DMS114 treated with DMSO at 0.1 percent for 48 hours (cell line): ENCODE measurements around the gene TRANK1.

Experiments
- DNase-seq: peaks from one replicate; lab custom pipeline; 2025; ENCODE audit not compliant: unreplicated experiment; lab: John Stamatoyannopoulos, UW

TRANK1 gene

DNA sequence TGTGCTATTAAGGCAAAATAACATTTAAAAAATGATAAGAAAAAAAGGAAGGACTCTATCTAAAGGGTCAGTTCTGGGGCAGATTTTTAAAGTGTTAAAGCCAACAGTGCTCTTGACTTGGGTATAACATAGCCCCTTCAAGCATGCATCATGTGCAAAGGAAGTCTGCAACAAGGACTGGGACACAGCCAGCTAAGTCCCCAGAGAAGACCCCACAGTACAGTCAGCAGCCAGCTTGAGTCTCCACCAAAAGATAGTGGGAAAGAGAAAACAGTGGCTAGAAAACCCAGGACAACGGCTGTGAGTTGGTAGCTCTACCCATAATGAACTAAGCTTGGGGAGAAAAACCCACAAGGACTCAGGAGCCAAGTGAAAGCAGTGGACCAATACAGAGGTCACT, 94.1 kb downstream of the TRANK1 start:
- no peak for DNase-seq

GRCh38 chr3:36846406-36846805, 98.4 kb downstream of the TRANK1 start:
- no peak for DNase-seq

DNA sequence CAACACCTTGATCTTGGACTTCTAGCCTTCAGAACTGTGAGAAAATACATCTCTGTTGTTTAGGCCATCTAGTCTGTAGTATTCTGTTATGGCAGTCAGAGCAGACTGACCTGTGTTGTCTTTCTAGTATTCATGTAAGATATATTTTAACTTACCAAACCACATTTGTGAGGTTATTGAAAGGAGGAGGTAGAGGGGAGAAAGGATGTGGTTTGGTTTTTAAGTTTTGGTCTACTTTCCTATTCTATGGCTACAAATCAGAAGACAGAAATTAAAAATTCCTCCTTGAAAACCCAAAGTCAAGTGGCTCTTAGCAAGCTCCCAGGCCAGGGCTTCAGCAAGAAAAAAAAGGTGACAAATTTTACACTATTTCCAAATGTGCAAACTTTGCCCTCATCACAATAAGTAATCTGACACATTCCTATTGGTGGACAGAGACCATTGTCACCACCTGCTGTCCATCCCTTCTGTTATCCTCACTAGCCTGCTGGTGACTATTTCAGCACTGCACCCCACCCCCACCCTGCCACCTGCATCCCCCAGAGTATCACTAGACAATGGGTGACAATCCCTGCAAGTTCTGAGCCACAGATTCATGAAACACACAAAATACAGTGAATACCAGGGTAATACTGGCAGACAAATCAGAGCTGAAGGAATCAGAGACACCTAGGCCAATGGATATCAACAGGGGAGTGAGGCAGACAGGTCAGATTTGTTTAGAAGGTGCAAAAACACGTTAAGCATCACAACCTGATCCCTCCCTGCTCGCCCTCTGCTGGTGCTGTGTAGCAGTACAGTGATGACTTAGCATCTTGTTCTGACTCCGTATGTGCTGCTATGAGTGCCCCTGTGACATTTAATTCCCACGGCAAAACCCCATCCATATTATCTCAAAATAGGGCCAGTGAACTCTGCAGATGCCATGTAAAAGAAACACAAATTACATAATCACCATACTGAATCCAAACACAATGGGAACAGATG, 101.5 kb downstream of the TRANK1 start:
- DNase-seq, result no peak

GRCh38 chr3:36842275-36842674, 102.6 kb downstream of the TRANK1 start:
- DNase-seq, result no peak

DNA sequence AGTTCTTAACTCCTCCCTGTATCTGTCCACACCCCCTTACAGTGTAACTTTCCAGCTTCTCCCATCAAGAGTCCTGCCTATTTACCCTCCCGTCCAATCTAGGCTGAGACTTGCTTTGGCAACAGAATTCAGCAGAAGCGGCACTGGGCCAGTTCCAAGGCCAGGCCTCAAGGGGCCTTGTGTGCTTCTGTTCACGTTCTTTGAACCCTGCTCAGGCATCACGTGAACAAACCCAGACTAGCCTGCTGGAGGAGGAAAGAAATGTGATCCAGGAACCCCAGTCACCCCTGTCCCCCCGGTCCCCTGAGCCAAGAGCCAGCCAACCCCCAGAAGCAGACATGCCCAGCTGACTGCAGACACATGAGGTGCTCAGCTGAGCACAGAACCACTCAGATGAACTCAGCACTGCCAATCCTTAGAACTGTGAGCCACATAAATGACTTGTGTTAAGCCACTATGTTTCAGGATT, 104.4 kb downstream of the TRANK1 start:
- no peak for DNase-seq

GRCh38 chr3:36837089-36837488, 107.8 kb downstream of the TRANK1 start:
- DNase-seq, result no peak

DNA sequence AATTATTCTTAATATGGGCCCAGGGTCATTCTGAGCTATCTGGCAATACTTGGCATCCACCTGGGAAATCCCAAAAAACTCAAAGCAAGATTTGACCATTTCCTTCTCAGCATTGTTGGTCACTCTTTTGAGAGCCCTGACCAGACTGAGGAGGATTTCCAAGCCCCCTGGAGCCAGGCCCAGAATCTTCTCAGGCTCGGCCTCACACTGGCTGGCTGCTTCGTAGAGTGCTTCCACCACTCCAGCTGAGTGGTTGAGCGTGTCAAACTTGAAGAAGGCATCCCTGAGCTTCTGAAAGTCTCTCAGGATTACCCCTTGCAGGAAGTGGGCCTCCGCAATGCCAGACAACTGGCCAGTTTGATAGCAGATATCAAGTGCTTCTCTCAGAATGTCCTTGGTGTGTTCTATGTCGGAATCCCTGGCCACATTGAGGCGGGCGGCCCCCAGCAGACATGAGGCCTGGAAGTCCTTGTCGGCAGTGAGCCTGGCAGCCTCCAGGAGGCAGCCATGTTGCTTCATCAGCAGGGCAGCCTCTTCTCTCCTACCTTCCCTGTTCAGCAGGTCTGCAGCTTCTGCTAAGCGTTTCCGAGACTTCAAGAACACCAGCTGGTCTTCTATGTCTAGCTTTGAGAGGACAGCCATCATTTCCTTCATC, 111.6 kb downstream of the TRANK1 start:
- DNase-seq, result no peak

DNA sequence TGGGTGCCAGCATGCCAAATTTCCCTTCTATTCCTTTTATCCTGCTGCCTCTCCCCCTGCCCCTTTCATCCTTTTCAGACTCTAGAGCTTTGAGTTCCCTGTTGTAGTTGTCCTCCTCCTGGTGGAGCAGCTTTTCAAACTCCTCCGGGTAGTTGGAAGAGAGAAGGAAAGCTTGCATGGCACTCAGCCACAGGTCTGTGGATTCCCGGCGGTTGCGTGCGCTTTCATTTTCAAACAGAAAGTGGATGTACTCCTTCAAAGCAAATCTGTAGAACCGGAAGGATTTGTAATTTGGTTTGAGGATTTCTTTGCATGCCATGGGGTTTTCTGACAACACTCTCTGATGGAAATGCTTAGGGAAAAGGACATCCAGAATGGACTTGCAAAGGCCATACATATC, 112.4 kb downstream of the TRANK1 start:
- no peak for DNase-seq

DNA sequence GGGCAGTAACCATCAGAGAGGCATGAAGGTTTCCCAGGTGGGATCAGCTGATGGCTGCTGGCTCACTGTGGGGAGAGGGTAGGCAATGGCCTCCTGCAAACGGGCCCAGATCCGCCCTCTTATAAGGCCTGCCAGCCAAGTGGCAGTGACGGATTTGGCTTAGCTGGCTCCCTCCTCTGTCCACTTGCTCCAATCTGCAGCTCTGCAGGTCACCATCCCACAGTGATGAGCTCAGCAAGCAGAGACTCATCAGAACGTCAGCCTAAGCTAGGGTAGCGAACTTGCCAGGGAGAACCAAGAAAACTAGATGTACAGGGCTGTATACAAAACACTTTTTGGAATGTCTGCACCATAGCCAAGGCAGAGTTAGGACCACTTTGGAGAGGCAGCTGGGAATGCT, 117.7 kb downstream of the TRANK1 start:
- DNase-seq, result no peak

DNA sequence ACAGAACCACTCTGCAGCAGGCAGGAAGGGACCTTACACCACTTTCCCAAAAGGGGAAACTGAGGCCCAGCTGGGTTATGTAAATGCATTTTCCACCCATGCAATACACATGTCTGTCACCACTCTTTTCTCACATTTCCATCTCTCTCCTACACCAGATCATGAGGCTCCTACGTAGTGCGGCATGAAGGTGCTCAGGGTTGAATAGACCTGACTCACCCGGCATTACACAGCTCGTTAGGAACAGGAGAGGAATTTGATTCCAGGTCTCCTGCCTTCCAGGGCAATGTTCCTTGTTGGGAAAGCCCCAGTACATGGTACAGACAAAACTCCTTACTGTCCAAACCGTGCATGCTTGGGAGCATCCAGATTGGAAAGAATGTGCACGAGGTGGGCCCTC, 118.6 kb downstream of the TRANK1 start:
- DNase-seq, result no peak

DNA sequence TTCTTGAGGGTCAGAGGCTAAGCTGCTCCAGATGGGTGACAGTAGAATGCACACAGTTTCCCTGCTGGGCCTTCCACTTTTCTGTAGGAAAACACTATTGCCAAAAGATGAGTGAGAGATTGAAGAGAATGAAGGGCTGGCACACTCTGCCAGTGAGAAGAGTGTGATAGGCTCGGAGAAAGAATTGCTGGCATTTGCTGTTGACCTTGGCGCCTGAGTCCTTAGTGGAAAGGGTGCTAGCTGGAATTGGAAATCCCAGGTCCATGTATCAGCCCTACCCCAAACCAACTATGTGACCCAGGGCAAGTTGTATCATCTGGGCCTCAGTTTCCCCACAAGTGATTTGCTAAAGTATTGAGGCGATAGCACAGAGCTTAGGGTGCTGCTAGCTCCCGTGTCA, 120.4 kb downstream of the TRANK1 start:
- no peak for DNase-seq

- DNase-seq, result no peak
Observed at GRCh38 chr3:36823806-36824205, 121.0 kb downstream of the TRANK1 start.

DNA sequence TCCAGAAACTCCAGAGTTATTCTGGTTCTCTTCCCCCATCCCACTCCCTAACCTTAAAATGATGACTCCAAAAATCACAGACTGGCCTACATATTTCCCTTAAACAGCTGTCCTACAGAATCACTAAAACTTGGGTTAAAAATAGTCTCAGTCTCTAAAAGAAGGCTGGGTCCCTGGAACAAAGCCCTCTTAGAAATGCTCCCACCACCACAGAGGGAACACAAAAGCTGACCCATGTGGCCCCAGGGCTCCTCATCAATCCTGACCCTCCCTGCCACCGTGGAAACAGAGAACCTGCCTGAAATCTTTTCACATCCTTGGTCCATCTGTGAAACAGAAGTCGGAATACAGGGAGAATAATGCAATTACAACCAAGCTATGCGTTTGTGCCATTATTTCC, 124.8 kb downstream of the TRANK1 start:
- DNase-seq, result no peak

- DNase-seq, result no peak
Observed at GRCh38 chr3:36817806-36818533, 126.9 kb downstream of the TRANK1 start.

DNA sequence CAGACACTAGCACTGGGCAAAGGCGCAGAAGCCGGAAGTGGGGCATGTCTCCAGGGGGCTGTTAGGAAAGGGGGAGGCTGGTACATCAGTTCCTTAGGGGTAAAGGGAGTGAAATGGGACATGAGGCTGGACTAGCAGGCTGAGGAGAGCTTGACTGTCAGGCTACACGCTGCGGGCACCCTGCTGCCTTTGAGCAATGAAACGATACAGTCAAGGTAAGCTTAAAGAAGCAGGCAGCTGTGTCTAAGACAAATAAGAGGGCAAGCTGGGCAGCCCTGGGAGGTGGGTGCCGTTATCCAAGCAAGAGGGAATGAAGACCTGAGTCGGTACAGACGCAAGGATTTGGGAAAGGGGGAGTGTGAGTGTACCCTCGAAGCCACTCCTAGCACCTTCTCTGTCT, 129.5 kb downstream of the TRANK1 start:
- no peak for DNase-seq

- no peak for DNase-seq
Observed at GRCh38 chr3:36814776-36815175, 130.1 kb downstream of the TRANK1 start.

DNA sequence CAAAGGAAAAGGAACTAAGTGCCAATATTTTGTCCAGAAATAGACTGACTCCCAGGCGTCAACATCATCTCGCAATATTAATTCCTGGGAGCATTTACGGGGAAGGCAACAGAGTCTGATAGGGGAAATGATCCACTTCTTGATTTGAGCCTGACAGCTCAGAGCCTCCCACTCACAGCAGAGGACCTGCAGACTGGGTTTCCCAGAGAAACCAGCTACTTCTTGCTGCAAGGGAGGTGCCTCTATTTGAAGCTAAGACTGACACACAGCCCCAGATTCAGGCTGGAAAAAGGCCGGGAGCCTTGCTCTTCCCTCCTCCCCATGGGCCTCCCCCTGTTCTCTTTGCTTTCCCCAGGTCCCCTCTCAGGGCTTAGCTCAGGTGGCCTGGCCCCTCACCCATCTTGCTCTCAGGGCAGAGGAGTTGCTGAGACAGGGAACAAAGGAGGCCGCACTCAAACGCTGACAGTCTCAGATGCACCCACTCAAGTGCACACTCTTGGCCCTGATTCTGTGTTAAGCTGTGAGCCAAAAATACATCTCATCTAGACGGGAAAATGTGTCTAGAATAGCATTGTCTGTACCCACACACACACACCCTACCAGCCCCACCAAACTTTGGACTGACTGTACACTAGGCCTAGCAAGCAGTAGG, 130.7 kb downstream of the TRANK1 start:
- no peak for DNase-seq

DNA sequence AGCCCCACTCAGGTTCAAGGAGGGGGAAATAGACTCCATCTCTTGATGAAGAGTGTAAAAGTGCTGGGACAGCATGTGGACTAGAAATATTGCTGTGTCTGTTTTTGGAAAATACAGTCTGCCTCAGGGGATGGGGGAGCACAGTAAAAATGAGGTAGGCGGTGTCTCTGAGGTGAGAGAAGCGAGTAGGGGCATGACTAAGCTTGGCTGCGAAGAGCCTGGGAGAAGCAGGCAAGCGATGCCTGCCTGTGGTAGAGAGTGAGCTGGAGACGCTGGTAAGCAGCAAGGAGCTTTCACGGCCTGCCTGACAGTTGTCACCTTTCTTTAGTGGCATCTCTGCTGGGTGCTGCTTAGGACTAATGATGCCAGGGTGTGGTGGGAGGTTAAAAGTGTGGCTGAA, 131.5 kb downstream of the TRANK1 start:
- DNase-seq, result no peak

DNA sequence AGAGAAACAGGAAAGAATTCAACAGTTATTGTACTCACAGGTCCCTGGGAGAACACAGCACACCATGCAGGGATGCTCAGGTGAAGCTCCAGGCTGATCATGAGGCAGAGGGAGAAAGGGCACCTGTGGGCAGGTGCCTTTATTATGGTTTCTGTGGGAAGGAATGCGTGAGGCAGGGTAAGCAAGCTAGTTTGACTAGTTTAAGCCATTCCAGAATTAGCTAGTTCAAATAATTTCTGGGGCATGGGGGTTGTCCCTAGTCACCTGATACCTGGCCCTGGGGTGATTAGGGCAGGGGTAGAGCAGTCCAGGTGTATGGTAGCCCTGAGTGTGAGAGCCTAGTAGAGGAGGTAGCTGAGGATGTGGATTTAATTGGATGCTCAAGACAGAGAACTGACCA, 132.6 kb downstream of the TRANK1 start:
- no peak for DNase-seq

GRCh38 chr3:36811768-36812167, 133.1 kb downstream of the TRANK1 start:
- no peak for DNase-seq
